ENCODE measurements around the gene TPRG1L. TPM values are rescaled to one million over a fixed set of nuclear protein-coding genes. Genes with fewer than 3 reads are reported as not detected.

The TPRG1L gene
- total RNA-seq, 4 donors from 2014 or later: 27.9 to 44.7 (median 33.2) TPM

DNA sequence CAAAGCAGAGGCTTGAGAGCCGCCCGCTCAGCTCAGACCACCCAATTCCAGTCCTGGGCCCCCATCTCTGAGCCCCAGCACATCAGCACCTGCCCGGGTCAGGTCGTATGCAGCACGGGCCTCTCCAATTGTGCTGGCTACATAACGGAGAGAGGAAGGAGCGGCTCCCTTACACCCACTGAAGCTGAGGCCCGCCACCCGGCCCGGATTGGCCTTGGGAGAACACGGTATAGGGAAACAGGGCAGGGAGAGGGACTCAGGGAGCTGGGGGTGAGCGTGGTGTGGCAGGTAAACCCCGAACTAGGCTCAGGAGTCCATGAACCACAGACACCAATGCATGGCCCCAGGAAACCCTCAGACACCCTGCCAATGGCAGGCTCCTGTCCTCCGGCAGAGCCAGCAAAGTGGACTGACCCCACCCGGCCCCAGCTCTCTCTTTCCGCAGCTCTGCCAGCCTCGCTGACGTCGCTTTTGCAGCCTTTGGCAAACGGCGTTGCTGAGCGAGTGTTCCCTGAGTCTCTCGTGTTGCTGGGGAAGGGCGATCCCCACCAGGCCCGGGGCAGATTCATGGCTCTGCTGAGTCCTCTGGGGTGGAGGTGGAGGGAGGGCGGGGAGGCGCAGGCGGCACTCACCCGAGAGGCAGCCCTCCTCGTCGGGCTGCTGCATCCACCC lies 30.0 kb upstream of the TPRG1L start:
- 82 to 87% methylated on average over 7 to 12 of the region's 31 CpGs for WGBS, 2 donors
- TF ChIP-seq, protein P1, sequence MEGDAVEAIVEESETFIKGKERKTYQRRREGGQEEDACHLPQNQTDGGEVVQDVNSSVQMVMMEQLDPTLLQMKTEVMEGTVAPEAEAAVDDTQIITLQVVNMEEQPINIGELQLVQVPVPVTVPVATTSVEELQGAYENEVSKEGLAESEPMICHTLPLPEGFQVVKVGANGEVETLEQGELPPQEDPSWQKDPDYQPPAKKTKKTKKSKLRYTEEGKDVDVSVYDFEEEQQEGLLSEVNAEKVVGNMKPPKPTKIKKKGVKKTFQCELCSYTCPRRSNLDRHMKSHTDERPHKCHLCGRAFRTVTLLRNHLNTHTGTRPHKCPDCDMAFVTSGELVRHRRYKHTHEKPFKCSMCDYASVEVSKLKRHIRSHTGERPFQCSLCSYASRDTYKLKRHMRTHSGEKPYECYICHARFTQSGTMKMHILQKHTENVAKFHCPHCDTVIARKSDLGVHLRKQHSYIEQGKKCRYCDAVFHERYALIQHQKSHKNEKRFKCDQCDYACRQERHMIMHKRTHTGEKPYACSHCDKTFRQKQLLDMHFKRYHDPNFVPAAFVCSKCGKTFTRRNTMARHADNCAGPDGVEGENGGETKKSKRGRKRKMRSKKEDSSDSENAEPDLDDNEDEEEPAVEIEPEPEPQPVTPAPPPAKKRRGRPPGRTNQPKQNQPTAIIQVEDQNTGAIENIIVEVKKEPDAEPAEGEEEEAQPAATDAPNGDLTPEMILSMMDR (IDR thresholded peaks at IDR 0.05): no peak
- no peak for TF ChIP-seq POLR2A (IDR thresholded peaks at IDR 0.05)
- H3K27me3 ChIP-seq: peaks cover 0 to 29% (median 0%) of the 10 kb centered on the region in 4 donors
- peaks cover 17 to 26% (median 21%) of the 10 kb centered on the region in 3 donors for H3K4me1 ChIP-seq
- no peak overlapping the region for H3K27ac ChIP-seq
- H3K4me3 ChIP-seq: no peak overlapping the region
- intact Hi-C loops (cut with DNase I): no loop called here
- H3K36me3 ChIP-seq: no peaks in the 10 kb centered on the region
- no peak for DNase-seq
- no peaks in the 10 kb centered on the region for H3K9me3 ChIP-seq

DNA sequence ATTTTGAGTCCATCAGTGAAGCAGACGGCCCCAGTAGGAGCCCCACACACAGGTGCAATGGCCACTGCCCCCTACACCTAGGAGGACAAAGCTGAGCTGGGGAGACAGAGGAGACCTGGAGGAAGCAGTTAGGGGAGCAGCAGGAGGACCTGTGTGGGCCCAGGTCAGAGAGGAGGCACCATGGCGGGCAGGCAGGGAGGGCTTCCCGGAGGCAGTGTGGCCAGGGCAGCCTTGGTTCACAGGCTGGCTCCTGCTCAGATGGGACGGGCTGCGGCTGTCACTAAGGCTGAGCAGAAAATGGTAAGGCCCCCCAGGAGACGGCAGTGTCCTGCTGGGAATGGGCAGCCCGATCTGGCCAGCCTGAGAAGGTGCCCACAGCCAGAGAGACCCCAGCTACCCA lies 28.9 kb upstream of the TPRG1L start:
- no peak overlapping the region for H3K4me3 ChIP-seq
- DNase-seq: no peak
- no peaks in the 10 kb centered on the region for H3K36me3 ChIP-seq
- H3K27ac ChIP-seq: no peak overlapping the region
- peaks cover 0 to 18% (median 0%) of the 10 kb centered on the region in 4 donors for H3K27me3 ChIP-seq
- H3K9me3 ChIP-seq: no peaks in the 10 kb centered on the region
- intact Hi-C loops (cut with DNase I): no loop called here
- no peak for TF ChIP-seq POLR2A (IDR thresholded peaks at IDR 0.05)
- TF ChIP-seq, protein P1 (IDR thresholded peaks at IDR 0.05): no peak
- WGBS, 2 donors: 63 to 93% methylated on average over 4 of the region's 7 CpGs
- peaks cover 17 to 26% (median 21%) of the 10 kb centered on the region in 3 donors for H3K4me1 ChIP-seq

DNA sequence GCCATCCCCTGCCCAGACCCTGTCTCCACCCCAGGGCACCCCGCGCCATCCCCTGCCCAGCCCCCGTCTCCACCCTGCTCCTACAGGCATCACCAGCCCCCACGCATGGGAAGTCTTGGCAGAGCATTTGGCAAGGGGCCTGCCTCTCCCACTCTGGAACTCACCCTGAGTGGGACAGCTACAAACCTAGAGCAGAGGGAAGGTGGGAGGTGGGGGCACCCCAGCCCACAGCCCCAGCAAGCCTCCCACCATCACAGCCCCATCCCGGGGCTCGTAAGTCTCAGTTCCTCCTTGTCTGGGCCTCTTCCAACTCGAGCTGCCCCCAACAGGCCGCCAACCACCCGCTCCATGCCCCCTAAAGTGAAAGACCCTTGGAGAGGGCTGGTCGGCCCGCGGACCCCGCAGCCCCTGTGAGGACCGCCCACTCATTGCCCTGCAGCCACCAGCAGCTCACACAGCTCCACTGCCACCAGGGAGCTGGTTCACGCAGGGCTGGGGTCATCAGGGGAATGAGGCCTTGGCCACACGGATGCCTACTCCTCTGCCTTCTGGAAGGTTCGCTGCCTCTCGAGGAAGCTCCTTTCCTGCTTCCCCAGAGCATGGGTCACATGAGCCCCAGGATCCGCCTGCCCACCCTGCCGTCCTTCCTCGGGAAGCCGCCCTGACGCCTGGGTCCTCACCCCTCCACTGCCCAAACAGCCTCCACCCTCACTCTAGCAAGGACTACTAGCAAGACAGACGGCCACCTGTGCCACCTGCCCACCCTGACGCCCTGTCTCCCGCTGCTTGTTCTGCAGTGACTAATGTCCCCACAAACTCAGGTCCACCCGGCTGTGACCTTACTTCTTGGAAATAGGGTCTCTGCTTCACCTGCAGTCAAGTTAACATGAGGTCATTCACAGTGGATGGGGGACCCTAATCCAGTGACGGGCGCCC lies 27.9 kb upstream of the TPRG1L start:
- Histone ChIP-seq H3K4me1 (peaks cover 17 to 26% (median 21%) of the 10 kb centered on the region in 3 donors), H3K4me3 (no peak overlapping the region), H3K36me3 (no peaks in the 10 kb centered on the region), H3K9me3 (no peaks in the 10 kb centered on the region), H3K27ac (no peak overlapping the region), H3K27me3 (peaks cover 0 to 16% (median 0%) of the 10 kb centered on the region in 4 donors)
- DNase-seq: no peak
- TF ChIP-seq, protein P1 (IDR thresholded peaks at IDR 0.05): no peak
- no peak for TF ChIP-seq POLR2A (IDR thresholded peaks at IDR 0.05)
- intact Hi-C loops (cut with DNase I): no loop called here
- WGBS, 2 donors: 78 to 100% methylated on average over 4 of the region's 29 CpGs

DNA sequence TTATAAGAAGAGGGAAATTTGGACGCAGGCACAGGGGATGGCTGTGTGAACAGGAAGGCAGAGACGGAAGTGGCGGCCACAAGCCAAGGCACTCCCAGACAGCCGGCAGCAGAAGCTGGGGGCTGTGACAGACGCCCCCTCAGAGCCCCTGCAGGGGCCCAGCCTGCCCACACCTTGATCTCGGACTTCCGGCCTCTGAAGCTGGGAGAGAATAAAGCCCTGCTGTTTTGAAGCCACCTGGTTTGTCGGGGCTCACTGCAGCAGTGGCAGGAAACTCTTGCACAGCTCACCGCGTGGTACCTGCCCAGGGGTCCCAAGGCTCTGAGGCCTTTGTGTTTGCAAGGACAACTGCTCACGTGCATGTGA lies 27.2 kb upstream of the TPRG1L start:
- TF ChIP-seq, protein P1 (IDR thresholded peaks at IDR 0.05): no peak
- no peak for TF ChIP-seq POLR2A (IDR thresholded peaks at IDR 0.05)
- intact Hi-C loops (cut with DNase I): no loop called here
- H3K4me1 ChIP-seq: peaks cover 17 to 26% (median 21%) of the 10 kb centered on the region in 3 donors

DNA sequence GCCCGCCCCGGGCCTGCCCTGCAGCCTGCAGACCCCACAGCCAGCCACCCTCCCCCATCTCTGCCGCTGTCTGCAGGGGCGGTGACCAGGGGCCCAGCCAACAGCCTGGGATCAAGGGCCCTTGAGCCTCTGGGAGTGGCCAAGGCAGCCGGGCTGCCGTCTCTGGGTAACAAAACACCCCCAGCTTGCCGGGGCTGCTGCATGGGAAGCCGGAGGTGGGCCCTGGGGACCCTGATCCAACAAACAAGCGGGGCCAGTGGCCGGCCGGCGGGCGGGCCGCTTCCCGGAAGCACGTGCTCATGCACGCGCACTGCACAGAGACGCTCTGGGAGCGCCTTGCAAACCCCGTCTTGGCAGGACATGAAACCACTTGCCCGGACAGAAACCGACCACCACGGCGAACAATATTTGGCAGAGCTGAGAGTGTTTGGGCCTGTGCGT lies 26.7 kb upstream of the TPRG1L start:
- H3K9me3 ChIP-seq: no peaks in the 10 kb centered on the region
- peak overlapping the region in 1 of 4 donors; percentile 41 for H3K4me3 ChIP-seq
- intact Hi-C loops (cut with DNase I): no loop called here
- H3K27me3 ChIP-seq: peaks cover 0 to 16% (median 0%) of the 10 kb centered on the region in 4 donors
- no peak overlapping the region for H3K27ac ChIP-seq
- no peak for DNase-seq
- no peaks in the 10 kb centered on the region for H3K36me3 ChIP-seq
- 16 to 40% methylated on average over 7 to 13 of the region's 26 CpGs for WGBS, 2 donors
- peaks cover 17 to 26% (median 21%) of the 10 kb centered on the region in 3 donors for H3K4me1 ChIP-seq
- TF ChIP-seq, protein P1 (IDR thresholded peaks at IDR 0.05): no peak
- TF ChIP-seq POLR2A (IDR thresholded peaks at IDR 0.05): no peak

More for the DNA sequence above, 27.2 kb upstream of the TPRG1L start:
- peak overlapping the region in 1 of 4 donors; percentile 6 for H3K4me3 ChIP-seq
- no peak for DNase-seq
- peaks cover 0 to 16% (median 0%) of the 10 kb centered on the region in 4 donors for H3K27me3 ChIP-seq
- H3K27ac ChIP-seq: no peak overlapping the region
- no peaks in the 10 kb centered on the region for H3K9me3 ChIP-seq
- 65 to 66% methylated on average over 4 to 5 of the region's 11 CpGs for WGBS, 2 donors
- no peaks in the 10 kb centered on the region for H3K36me3 ChIP-seq

Measured in esophagus squamous epithelium (tissue), 5 donors.